ENCODE results near the gene CACNG4. TPM values are rescaled to one million over a fixed set of nuclear protein-coding genes. Genes with fewer than 3 reads are reported as not detected.

Gene CACNG4
- polyA plus RNA-seq, 4 donors, result 4.3 to 19.2 (median 5.1) TPM

DNA sequence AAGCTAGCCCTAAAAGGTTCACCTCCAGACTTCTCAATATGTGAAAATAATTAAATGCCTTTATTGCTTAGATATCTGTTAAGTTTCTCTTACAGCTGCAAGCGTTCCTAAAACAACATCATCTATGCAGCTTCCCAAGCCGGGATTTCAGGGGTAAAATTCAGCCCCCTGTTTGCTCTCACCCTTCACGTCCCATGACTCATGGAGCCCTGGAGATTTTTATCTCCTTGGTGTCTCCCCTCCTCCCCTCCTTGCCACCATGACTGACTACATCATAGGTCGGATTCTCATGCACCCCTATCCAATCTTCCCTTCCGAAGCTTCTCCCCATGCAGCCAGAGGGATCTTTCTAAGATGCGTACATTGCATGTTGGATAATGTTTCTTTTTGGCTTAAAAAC, 21.0 kb upstream of the CACNG4 start:
- DNase-seq (ENCODE audit: low read depth in 4 of 4, low spot score in 3 of 4), result no peak

DNA sequence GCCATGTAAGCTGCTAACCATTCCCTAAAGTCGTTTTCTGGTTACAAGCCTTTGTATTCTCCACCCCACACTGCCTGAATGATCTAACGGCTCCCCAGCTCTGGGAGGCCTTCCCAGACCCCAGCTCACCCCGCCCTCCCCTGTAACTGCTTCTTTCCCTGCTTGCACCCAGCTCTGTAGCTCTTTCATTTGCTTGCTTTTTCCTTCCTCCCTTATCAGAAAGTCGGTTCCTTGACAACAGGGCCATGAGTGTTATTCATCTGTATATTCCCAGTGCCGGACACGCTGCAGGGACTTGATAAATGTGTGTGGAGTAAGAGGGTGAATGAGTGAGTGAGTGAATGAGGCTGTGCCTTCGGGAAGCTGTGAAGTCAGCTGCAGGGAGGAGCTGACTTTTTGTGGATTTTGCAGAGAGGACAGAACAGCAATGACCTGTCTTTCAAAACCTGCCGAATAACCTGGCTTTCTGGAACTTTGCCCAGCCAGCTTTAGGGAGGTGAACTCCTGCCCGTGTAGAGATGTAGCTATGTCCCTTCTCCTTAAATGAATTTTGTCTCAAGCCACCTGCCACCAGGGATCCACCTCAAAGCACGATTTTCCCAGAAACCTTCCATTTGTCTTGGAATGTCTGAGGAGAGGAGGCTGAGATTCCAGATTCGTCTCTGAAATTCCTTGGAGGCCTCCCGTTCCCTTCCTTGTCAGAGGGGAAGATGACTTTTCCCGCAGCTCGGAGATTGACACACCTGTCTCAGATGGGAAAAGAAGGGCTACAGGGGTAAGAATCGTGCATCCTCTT, 20.0 kb upstream of the CACNG4 start:
- DNase-seq (ENCODE audit: low read depth in 4 of 4, low spot score in 3 of 4), result no peak

DNA sequence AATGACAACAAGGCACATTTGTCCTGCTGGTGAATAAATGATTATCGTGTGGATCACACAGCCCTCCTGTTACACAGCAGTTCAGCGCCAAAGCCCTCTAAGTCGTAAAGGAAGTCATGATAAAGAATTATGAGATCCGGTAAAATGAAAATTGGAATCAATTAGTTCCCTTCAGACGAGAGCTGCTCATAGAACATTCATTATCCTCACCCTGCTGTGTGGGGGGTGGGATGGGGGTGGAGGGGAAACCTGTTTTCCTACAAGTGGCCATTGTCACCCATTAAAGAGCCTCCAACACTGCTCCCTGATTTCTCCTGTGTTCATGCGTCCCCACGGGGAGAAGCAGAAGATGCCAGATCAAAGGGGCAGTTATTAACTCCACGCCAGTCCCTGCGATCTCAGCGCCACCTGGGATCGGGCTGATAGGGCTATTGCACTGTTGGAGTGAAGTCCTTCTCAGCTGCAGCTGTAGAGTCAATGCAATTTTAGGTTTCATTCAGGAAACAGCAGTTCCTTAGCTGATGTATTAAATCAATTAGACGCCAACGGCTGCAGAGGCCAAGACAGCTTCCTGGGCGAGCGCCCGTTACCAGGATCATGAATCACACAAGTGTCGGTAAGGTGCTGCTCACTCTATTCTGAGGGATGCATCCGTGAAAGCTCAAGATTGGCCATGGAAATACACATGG, 19.2 kb upstream of the CACNG4 start:
- no peak for DNase-seq (ENCODE audit: low read depth in 4 of 4, low spot score in 3 of 4)

DNA sequence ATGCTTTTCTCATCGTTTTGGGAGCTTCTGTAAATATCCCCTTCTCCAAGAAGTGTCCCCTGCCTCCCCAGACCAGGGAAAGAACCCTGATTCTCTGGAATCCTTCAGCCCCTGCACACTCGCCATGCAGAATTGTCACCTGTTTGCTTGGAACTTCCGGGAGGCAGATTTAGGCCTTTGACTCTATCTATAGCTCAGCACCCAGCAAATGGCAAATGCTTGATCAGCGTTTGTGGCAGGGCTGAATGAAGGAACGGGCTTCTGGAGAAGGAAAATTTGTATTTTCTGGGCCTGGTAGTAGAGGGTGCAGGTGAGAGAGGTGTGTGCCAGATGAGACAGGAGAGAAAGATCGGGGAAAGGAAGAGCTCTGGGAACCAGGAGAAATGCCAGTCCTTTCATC, 18.3 kb upstream of the CACNG4 start:
- DNase-seq (ENCODE audit: low read depth in 4 of 4, low spot score in 3 of 4), result no peak

DNA sequence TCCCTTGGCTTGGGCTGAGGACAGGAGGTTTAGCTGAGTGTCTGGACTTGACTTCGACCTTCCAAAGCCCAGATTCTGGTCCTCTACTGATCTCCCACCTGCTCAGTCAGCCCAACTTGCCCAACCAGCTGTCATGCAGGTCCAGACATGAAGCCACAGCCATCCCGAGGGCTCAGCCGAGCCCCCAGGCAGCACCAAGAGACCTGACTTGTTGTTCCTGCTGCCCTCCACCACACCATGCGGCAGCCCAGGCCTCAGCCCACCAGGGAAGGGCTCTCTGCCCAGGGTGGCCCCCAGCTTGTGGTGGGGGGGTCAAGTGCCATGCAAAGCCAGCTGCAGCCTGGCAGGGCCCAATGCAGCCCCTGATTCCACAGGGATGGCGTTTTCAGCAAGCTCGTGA, 17.2 kb upstream of the CACNG4 start:
- DNase-seq (ENCODE audit: low read depth in 4 of 4, low spot score in 3 of 4), result no peak

DNA sequence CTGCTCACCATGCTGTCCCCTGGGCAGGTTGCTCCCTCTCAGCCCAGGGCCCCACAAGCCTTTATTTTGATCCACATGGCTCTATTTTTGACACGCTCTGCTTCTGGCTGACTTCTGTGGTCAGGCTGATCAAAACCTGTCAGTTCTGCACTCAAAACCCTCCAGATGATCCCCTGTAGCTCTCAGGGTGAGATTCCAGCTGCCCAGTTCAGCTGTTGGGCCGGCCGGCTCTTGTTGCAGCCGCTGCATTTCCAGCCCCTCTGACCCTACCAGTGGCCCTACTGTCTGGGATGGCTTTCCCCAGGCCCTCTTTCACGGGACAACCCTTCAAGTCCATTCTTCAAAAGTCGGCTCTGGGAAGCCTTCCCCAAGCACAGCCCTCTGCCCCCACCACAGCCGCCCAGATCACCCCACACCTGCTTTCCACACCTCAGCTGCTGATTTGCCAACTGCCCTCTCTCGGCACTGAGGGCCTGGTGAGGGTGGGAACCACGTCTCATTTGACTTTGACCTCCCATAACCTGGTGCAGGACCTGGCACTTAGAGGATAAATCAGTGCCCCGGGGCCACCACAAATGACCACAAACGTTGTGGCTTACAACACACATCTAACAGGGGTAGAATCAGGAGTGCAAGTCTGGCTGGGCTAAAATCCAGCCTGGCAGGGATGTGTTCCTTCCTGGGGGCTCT, 16.3 kb upstream of the CACNG4 start:
- no peak for DNase-seq (ENCODE audit: low read depth in 4 of 4, low spot score in 3 of 4)

DNA sequence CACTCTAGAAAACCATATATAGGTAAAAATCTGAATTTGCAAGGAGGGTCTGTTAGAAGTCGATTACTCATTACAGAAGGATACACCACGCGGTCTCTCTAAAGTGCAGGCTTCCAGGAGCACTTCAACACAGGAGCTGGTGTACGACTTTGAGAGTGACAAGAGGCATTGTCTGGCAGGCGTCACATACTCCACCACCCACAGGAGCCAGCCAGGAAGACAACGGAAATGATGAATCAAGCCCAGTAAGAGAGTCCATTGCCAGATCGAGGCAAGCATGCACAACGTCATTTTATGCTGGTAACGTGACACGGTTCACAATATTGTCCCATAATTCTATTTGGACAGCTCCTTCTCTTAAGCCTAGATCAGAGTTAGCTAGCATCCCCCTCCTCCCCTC, 15.0 kb upstream of the CACNG4 start:
- no peak for DNase-seq (ENCODE audit: low read depth in 4 of 4, low spot score in 3 of 4)

DNA sequence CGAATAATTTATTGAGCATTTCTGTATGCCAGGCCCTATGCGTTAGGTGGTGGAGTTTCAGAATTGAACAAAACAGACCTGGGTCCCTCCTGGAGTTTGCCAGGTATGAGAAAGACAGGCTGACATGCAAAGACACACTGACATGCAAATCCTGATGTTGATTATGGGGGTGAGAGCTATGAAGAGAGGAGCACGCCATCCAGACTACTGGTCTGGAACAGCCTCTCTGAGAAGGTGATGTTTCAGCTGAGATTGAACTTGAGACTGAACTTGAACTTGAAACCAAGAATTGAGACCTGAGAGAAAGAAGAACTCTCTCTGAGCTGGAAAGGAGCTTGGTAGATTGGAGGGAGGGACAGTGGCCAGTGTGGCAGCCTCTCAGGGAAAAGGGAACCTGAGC, 14.2 kb upstream of the CACNG4 start:
- no peak for DNase-seq (ENCODE audit: low read depth in 4 of 4, low spot score in 3 of 4)

DNA sequence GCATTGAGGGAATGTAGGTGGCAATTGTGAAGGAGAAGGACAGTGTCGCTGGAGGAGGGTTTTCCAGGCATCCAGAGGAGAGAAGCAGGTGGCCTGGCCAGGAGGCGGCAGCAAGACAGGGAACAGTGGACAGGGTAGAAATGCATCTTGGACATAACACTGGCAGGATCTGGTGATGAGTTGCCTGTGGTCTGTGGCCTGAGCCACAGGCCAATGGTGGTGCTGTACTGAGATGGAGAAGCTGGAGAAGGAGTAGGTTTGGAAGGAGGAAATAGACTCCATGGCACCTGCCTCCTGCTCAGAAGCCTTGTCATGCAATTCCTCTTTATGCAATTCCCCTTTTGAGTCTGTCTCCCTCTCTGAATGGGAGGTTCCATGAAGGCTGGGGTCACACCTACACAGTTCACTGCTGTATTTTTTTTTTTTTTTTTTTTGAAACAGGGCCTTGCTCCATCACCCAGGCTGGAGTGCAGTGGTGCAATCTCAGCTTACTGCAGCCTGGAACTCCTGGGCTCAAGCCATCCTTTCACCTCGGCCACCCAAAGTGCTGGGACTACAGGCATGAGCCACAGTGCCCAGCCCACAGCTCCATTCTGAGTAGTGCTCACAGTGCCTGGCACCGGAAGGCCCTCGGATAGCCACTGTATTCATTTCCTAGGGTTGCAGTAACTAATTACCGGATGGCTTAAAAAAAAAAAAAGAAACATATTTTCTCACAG, 13.5 kb upstream of the CACNG4 start:
- DNase-seq (ENCODE audit: low read depth in 4 of 4, low spot score in 3 of 4), result no peak

DNA sequence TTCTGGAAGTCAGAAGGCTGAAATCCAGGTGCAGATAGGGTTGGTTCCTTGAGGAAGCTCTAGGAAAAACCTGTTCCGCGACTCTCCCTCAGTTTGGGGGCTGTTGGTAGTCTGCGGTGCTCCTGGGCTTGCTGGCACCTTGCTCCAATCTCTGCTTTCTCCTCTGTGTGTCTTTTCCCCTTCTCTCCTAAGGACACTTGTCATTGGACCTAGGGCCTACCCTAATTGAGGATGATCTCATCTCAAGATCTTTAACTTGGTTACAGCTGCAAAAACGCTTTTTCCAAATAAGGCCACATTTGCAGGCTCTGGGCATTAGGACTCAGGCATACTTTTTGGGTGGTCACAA, 12.9 kb upstream of the CACNG4 start:
- no peak for DNase-seq (ENCODE audit: low read depth in 4 of 4, low spot score in 3 of 4)

DNA sequence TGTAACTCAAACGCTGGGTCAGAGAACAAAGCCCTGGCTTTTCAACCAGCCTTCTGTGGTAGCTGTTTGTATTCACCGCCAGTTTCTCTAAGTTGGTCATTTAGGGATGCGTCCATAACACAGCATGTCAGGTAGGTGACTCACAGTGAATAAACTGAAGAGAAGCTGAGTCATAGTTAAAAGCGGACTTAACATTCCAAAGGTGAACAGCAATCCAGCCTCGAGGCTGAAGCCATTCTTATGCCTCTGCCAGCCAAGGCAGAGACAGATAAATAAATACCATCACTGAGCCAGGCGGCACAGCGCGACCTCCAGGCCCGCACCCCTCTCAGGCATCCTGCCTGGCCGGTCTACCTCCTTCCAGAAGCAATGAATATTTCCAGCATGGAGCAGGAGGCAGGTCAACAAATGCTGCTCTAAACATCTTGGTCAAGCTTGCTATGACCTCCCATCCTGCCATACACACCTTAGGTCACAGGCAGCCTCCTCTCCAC, 12.4 kb upstream of the CACNG4 start:
- no peak for DNase-seq (ENCODE audit: low read depth in 4 of 4, low spot score in 3 of 4)

DNA sequence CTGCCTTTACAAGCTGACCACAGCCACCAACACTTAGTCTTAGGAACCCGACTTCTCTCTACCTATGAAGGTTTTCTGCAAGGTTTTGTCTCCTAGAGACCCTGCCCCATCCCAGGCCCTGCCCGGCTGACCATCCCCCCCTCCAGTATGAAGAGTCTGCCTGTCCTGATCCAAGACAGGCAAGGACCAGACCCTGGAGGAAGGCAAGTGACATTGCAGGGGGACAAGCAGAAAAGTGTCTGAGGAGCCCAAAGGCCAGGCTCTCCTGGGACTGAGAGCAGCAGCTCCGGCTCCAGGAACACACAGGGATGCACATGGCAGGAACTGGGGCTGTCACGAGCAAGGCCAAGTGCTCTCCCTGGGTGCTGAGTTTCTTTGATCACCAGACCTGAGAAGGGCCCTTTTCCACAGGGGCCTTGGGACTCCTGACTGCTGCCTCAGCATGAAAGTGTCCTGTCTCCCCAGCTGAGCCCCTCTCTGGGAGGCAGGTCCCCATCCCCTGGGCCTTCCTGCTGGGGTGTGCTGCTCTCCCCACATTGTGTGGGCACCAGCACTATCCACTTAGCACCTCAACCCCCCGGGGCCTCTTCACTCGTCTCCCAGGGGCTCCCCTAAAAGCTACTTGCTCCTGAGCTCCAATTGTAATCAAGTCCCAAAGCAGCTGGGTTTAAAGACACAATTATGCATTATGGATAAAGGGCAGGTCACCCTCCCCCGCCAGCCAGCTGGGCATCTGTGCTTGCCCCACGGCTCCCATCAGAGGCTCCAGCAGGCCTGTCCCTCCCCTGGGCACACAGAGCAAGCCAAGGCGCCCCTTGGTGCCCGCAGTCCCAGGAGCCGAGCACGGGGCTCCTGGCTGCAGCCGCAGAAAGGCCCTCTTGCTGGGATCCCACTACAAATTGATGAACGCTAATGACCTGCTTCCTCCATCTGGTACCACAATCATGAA, 11.6 kb upstream of the CACNG4 start:
- no peak for DNase-seq (ENCODE audit: low read depth in 4 of 4, low spot score in 3 of 4)

DNA sequence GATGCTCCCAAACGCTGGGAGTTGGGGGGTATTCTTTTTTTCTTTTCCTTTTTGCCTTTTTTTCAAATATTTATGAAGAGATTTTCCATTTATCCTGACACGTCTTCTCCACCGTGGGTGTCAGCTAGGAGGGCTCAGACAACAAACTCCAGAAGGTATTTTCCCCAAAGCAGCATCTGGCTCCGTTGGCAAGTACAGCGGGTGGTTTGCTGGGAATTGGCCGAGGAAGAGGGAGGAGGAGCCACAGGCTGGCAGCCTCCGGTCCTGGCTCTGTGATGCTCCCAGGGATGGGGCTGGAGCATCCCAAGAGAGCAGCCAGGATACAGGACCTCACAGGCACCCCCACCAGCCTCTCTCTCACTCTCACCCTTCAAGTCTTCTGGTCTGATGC, 10.9 kb upstream of the CACNG4 start:
- DNase-seq (ENCODE audit: low read depth in 4 of 4, low spot score in 3 of 4), result no peak

DNA sequence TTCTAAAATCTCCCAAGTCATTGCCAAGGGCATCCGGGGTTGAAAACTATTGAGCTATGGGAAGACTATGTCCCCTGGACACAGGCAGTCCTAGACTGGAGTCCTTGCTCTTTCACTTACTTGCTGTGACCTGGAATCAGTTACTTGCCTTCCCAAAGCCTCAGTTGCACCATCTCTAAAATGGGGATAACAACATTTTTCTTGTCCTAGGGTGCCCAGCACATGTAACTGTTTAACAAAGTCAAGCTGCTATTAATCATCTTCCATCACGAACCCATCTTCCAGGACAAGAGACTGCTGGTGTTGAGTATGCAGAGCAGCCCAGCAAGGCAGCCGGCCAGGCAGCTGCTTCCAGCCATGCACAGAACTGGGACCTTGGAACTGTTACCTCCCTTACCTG, 9.9 kb upstream of the CACNG4 start:
- no peak for DNase-seq (ENCODE audit: low read depth in 4 of 4, low spot score in 3 of 4)

DNA sequence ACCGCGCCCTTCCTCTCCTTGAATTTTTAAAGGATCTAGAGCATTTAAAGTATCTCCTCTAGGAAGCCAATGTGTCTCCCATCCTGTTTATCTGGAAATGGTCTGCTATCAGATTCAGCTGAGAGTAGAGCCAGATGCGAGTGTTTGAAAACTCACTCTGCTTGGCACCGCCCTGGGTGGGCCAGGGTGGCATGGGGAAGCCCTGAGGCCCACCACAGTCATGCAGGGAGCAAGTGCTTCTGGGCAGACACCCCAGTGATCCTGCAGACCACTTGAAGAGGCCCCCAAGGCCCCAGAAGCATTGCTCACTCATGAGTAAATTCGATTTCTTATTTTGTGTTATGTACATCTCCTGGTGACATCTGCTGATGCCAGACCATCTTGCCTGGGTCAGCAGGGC, 8.7 kb upstream of the CACNG4 start:
- DNase-seq (ENCODE audit: low read depth in 4 of 4, low spot score in 3 of 4), result no peak

DNA sequence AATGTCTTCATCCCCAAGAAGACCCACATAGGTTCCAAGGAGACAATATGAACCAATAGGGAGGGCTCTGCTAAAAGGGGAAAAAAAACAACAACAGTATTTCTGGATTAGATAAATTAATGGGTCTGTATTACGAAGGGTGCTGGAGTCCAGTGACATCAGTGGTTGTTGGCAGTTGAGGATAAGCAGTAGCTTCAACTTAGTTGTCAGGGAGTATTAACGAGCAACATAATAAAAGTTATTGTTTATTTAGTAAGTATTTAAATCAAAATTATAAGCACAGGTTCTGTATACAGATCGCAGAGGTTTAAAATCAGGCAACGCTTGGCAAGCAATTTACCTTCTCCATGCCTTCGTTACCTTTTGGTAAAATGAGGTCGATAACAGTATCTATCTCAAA, 7.6 kb upstream of the CACNG4 start:
- DNase-seq (ENCODE audit: low read depth in 4 of 4, low spot score in 3 of 4), result no peak

DNA sequence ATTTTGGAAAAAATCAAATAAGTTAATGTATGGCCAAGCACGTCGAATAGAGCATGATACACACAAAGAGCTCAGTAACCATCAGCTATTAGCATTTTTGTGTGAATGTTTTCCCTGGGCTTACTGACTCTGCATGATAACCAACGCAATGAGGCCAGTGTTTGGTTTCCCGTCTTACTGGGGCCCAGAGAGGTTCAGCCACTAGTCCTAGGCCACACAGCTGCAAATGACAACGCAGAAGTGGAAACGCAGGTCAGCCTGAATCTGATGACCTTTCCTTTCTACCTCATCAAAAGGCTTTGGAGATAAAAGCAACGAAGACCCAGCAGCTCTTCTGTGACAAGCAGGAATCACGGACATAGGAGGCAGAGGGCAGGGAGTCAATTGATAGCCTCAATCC, 7.2 kb upstream of the CACNG4 start:
- DNase-seq (ENCODE audit: low read depth in 4 of 4, low spot score in 3 of 4), result no peak

DNA sequence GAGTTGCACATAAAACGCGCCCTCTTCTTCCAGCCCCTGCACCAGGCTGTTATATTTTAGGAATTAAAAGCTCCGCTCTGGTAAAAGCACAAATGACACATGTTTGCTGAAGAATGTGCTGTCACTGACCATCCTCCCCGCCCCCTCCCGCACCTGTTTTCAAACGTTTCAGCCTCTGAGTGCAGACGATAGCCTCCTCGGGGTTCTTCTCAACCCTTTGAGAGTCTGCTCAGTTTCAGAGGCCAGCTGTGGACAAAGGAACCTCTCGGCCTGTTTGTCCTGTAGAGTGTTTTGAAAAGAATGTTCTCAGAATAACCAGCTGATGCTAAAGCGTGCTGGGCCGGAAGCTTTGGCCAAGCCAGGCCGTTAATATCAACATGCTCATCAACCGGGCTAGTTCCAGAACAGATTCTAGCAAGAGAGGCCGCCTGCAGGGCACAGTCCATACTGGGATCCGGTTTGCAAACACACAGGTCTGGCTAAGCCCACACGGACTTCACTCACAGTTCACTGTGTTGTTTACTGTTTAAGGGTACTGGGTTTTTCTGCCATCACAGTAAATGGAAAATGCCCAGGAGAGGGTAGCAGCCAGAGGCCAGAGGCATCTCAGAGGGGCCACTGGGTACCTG, 6.4 kb upstream of the CACNG4 start:
- DNase-seq (ENCODE audit: low read depth in 4 of 4, low spot score in 3 of 4), result no peak

DNA sequence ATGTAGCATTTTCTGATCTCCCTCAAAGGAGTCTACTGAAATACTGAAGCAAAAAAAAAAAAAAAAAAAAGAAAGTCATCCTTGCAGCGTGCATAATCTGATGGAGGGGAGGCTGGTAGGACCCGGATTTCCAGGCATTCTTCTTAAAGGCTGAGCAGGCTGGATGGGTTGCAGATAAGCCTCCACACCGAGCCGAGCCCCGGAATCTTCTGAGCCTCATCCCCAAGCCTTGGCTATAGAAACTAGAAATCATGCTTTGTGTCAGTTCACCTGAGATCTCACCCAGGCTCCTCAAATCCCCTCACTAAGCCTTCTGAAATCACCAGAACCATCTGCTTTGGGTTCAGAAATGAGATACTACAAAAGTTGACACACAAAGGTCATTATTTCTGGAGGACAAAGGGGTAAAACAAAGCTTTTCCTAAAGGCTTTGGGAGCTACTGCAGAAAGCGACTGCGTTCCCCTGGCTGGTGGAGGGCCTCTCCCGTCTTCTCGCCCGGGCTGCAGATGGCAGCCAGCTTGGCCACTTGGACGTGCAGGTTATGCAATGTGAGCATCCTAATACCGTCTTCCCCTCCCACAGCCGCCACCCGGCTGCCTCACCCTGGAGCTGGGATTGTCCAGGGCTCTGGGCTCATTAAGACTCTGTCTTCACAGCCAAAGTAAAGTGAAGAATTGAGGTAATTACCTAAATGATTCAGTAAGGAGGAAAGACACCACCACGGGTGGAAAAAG, 4.7 kb upstream of the CACNG4 start:
- no peak for DNase-seq (ENCODE audit: low read depth in 4 of 4, low spot score in 3 of 4)
